OCI-LY7 (cell line): ENCODE measurements around the gene LHX3. TPM values are rescaled to one million over a fixed set of nuclear protein-coding genes. Genes with fewer than 3 reads are reported as not detected.

ENCODE experiments used
- BruUV-seq: library from RNA; stranded (reverse); fragments of 400-500 nt; replicated peaks from 2 replicates; lab custom pipeline; 2021; lab: Mats Ljungman, UMichigan
- CTCF ChIA-PET: fragments of 300-600 bp; sonication (Branson Sonifier 250); formaldehyde crosslinking; loops from one replicate; lab custom pipeline; 2022; ENCODE audit warnings: antibody characterized with exemption; ENCODE audit not compliant: unreplicated experiment; lab: Charles Lee
- POLR2A ChIA-PET: fragments of 300-600 bp; sonication (Branson Sonifier 250); formaldehyde crosslinking; loops from one replicate; lab custom pipeline; 2022; ENCODE audit warnings: antibody characterized with exemption; lab: Charles Lee
- DNase-seq: peaks from one replicate; pipeline ENCODE4 v3.0.0-alpha.2; 2015; ENCODE audit warnings: low spot score
- H2AFZ ChIP-seq: fragments of 200-600 bp; sonication (generic), shearing (Covaris generic); 2 replicates; pipeline ENCODE4 v1.6.1; 2014; ENCODE audit warnings: mild to moderate bottlenecking, antibody characterized with exemption, low read length, moderate library complexity
- H3K27ac ChIP-seq: fragments of 200-600 bp; sonication (generic); 2 replicates; pipeline ENCODE4 v1.5.1; 2014; ENCODE audit warnings: mixed run types, low read depth, mild to moderate bottlenecking, moderate library complexity, low read length, inconsistent platforms; ENCODE audit not compliant: poor library complexity, severe bottlenecking
- H3K36me3 ChIP-seq: fragments of 200-600 bp; sonication (generic); 2 replicates; pipeline ENCODE4 v1.6.1; 2014; ENCODE audit warnings: mild to moderate bottlenecking, antibody characterized with exemption, low read length, moderate library complexity, mixed read lengths; ENCODE audit not compliant: insufficient read depth
- H3K4me1 ChIP-seq: fragments of 200-600 bp; sonication (generic); 2 replicates; pipeline ENCODE4 v1.5.1; 2014; ENCODE audit warnings: mild to moderate bottlenecking, low read length; ENCODE audit not compliant: insufficient read depth, poor library complexity, severe bottlenecking
- H3K4me2 ChIP-seq: fragments of 200-600 bp; sonication (generic); 2 replicates; pipeline ENCODE4 v1.6.1; 2014; ENCODE audit warnings: mild to moderate bottlenecking, low read length
- H3K4me3 ChIP-seq: fragments of 200-600 bp; sonication (generic); 2 replicates; pipeline ENCODE4 v1.5.1; 2014; ENCODE audit warnings: mild to moderate bottlenecking, low read depth, low read length; ENCODE audit not compliant: poor library complexity, severe bottlenecking
- H3K79me2 ChIP-seq: fragments of 200-600 bp; sonication (generic); 2 replicates; pipeline ENCODE4 v1.6.1; 2016; ENCODE audit warnings: low read depth, mild to moderate bottlenecking, low read length, moderate library complexity, mixed read lengths; ENCODE audit not compliant: insufficient read depth
- H3K9me2 ChIP-seq: fragments of 200-600 bp; sonication (generic); 2 replicates; pipeline ENCODE4 v1.6.1; 2016; ENCODE audit warnings: mild to moderate bottlenecking, low read length, mixed read lengths; ENCODE audit not compliant: insufficient read depth
- H3K9me3 ChIP-seq: fragments of 200-600 bp; sonication (generic); 2 replicates; pipeline ENCODE4 v1.6.1; 2014; ENCODE audit warnings: mild to moderate bottlenecking, mixed run types, low read length, mixed read lengths
- H4K20me1 ChIP-seq: fragments of 200-600 bp; sonication (generic); 2 replicates; pipeline ENCODE4 v1.6.1; 2014; ENCODE audit warnings: mild to moderate bottlenecking, antibody characterized with exemption, low read length, moderate library complexity, mixed read lengths; ENCODE audit not compliant: insufficient read depth
- EZH2phosphoT487 ChIP-seq: fragments of 200-600 bp; sonication (generic); IDR thresholded peaks from 2 replicates; pipeline ENCODE4 v1.6.1; 2018; ENCODE audit warnings: low read depth, borderline replicate concordance, mild to moderate bottlenecking, mixed run types, antibody characterized with exemption, low read length, moderate library complexity, mixed read lengths
- intact Hi-C: fragments of 100-400 bp; cut with micrococcal nuclease; formaldehyde crosslinking; loops from one replicate; pipeline ENCODE4 v1.10.0; 2022; ENCODE audit not compliant: unreplicated experiment
- total RNA-seq, 2 experiments: library from RNA; depleted of rRNA in 1 of 2; stranded (reverse); fragments of >200 nt in 1 of 2; shearing (Covaris generic) in 1 of 2; gene quantifications; 2 replicates each; pipeline ENCODE4 v1.2.3, GENCODE V29; 2014 to 2022
- TF ChIP-seq, protein P1 (sequence below): fragments of 200-600 bp; sonication (generic); conservative IDR thresholded peaks from 2 replicates; pipeline ENCODE4 v1.5.1; 2014; ENCODE audit warnings: mild to moderate bottlenecking, antibody characterized with exemption, low read length, moderate library complexity, mixed read lengths

The LHX3 gene
- total RNA-seq, 2 experiments from 2014 or later, result 0.15 TPM; not detected in 1

DNA sequence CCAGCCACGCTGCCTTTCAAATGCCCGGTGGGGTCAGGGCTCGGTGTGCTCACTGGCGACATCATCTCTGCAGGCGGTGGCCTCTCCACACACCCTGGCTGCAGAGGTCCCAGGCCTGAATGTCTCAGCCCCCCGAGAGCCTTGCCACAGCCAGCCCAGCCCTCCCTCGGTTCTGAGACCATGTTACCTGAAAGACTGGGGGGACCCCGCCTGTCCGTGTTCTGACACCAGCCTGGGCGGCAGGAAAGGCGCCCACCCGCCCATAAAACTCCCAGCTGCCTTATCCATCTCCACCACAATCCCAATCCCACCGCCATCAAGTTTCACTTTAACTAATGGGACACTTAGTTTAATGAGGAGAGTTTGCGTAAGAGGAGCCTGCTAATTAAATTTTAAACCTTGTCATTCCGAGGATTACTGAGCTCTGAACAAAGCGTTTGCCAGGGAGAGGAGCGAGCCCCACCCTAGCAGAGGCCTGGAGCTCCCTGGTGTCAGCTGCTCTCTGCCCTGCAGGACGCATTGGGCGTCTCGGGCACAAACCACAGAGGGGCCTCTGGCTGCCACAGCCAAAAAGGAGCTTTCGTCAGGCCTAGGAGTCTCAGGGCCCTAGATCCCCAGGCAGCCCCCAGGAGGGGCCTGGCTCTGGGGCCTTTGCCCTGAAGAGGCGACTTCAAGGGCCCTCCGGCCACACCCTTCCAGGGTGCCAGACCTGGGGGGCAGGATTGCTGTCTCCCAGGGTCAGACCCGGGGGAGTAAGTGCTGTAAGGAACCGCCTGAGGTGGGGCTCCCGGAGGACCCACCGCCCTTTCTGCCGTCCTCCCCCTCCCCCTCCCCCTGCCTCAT, 15.3 kb downstream of the LHX3 start:
- Histone ChIP-seq H4K20me1 (no peaks in the 10 kb centered on the region), H3K4me3 (no peak overlapping the region), H3K27ac (no peak overlapping the region), H2AFZ (no peak overlapping the region), H3K36me3 (no peaks in the 10 kb centered on the region), H3K9me3 (no peaks in the 10 kb centered on the region), H3K4me1 (peaks cover 5% of the 10 kb centered on the region), H3K9me2 (no peaks in the 10 kb centered on the region), H3K79me2 (no peaks in the 10 kb centered on the region), H3K4me2 (no peak overlapping the region)
- ChIA-PET CTCF (no interaction called here), POLR2A (no interaction called here)
- no peak for DNase-seq
- intact Hi-C loops, result no loop called here
- TF ChIP-seq, protein P1, sequence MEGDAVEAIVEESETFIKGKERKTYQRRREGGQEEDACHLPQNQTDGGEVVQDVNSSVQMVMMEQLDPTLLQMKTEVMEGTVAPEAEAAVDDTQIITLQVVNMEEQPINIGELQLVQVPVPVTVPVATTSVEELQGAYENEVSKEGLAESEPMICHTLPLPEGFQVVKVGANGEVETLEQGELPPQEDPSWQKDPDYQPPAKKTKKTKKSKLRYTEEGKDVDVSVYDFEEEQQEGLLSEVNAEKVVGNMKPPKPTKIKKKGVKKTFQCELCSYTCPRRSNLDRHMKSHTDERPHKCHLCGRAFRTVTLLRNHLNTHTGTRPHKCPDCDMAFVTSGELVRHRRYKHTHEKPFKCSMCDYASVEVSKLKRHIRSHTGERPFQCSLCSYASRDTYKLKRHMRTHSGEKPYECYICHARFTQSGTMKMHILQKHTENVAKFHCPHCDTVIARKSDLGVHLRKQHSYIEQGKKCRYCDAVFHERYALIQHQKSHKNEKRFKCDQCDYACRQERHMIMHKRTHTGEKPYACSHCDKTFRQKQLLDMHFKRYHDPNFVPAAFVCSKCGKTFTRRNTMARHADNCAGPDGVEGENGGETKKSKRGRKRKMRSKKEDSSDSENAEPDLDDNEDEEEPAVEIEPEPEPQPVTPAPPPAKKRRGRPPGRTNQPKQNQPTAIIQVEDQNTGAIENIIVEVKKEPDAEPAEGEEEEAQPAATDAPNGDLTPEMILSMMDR, result no peak
- TF ChIP-seq EZH2phosphoT487, result no peak
- BruUV-seq, result no TSS peak

DNA sequence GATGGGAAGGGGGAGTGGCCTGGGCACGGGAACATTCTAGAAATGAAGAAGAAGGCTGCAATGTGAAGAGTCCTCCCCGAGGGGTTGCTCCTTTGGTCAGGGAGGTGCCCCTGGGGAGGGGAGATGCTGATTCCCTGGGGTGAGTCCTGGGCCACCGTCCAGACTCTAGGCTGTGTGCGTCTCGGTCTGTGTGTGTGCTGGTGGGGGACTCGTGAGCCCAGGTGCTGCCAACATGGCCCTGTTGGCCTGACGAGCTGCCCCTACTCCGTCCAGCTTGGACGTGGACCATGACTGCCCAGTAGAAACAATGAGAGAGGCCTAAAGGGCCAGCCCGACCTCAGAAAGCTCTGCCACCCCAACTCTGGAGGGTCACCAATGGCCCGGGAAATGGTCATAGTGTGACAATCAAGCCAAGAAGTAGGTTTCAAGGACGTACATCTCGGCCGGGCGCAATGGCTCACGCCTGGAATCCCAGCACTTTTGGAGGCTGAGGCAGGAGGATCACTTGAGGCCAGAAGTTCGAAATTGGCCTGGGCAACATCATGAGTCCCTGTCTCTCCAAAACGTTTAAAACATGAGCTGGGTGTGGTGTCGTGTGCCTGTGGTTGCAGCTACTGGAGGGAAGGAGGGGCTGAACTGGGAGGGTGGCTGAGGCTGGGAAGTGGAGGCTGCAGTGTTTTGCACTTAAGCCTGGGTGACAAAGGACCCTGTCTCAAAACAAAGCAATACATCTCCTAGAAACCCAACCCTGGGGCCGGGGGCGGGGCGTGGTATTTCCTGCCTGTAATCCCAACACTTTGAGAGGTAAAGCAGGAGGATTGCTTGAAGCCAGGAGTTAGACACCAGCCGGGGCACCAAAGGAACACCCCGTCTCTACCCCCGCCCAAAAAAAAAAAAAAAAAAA, 17.0 kb downstream of the LHX3 start:
- H3K27ac ChIP-seq, result no peak overlapping the region
- DNase-seq, result no peak
- no peak for TF ChIP-seq EZH2phosphoT487
- TF ChIP-seq, protein P1, result no peak
- H3K4me1 ChIP-seq, result peaks cover 5% of the 10 kb centered on the region
- no peaks in the 10 kb centered on the region for H4K20me1 ChIP-seq
- no peaks in the 10 kb centered on the region for H3K9me3 ChIP-seq
- CTCF ChIA-PET, result no interaction called here
- no peak overlapping the region for H3K4me2 ChIP-seq
- H2AFZ ChIP-seq, result no peak overlapping the region
- intact Hi-C loops, result no loop called here
- no peaks in the 10 kb centered on the region for H3K79me2 ChIP-seq
- no peaks in the 10 kb centered on the region for H3K36me3 ChIP-seq
- POLR2A ChIA-PET, result no interaction called here
- no TSS peak for BruUV-seq
- H3K9me2 ChIP-seq, result no peaks in the 10 kb centered on the region
- no peak overlapping the region for H3K4me3 ChIP-seq
